ENCODE results near the gene HSD11B1L.
A peak's percentile ranks its signal among the peaks of the same experiment; 100 is the strongest.
"Not testable (repeated sequence)": the region's sequence is repeated elsewhere in the genome, so short reads cannot be mapped to it uniquely, and the experiment has no call there.

Gene HSD11B1L

DNA sequence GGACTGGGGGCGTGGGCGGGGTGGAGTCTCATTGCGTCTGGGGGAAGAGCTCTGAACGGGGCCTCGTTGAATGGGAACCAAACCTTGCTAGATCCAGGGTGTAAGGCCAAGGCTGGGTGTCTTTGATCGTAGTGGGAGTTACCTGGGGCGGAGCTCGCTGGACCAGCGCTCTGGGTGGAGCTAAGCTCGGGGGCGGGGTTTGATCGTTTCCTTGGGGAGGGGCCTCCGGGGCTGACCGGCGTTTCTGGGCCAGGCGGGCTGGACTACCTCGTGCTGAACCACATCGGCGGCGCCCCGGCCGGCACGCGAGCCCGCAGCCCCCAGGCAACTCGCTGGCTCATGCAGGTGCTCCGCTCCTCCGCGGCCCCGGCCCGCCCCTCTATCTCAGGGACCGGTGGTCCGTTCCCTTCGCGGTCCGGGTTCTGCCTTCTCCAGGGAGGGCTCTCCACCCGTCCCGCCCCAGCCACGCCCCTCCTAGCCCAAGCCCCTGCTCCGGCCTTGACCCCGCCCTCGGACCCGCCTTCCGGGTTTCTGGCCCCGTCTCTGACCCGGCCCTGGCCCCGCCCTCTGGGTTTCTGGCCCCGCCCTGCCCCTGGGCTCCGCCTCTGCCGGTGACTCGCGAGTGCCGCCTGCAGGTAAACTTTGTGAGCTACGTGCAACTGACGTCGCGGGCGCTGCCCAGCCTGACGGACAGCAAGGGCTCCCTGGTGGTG, 6.0 kb downstream of the HSD11B1L start:
- DNase-seq (ENCODE audit: low spot score): peak; percentile 81

DNA sequence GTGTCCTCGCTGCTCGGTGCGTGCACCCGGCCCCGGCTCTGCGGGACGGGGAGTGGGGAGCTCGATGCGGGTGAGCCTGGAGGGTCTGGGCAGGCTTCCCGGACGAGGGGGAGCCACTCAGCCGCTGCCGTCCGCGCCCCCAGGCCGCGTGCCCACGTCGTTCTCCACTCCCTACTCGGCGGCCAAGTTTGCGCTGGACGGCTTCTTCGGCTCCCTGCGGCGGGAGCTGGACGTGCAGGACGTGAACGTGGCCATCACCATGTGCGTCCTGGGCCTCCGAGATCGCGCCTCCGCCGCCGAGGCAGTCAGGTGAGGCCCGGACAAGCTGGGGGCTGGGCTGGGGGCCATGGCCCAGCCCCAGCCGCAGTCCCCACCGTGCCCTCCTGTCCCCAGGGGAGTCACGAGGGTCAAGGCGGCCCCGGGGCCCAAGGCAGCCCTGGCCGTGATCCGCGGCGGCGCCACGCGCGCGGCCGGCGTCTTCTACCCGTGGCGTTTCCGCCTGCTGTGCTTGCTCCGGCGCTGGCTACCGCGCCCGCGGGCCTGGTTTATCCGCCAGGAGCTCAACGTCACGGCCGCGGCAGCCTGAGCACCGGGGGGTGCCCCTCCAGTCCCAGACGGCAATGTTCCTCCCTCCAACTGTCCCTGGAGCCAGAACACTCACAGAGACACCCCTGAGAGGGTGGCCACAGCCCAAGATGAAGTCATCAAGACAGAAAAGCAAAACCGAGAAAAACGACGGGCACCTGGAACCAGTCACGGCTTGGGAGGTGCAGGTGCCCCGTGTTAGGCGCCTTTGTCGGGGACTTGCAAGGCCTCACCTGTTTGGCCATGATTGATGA, 6.8 kb downstream of the HSD11B1L start:
- DNase-seq (ENCODE audit: low spot score): no peak

DNA sequence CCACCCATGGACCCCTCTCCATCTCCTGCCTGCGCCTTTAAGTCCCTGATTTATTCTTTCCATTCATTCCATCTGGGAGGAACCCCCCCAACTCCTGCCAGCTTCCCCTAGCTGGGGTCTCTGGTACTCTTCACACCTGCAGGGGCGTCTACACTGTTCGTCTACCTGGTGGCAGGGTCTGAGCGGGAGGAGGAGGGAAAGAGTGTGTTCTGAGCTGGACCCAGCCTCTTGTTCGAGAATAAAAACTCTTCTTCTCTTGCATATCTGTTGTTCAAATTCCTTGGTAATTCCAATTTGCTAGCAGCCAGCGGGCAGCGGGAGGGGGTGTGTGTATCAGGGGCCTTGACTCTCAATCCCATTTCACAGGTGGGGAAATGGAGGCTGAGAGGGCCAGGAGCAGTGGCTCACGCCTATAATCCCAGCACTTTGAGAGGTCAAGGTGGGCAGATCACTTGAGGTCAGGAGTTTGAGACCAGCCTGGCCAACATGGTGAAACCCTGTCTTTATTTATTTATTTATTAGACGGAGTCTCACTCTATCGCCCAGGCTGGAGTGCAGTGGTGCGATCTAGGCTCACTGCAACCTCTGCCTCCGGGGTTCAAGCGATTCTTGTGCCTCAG, 7.5 kb downstream of the HSD11B1L start:
- not testable (repeated sequence) for DNase-seq (ENCODE audit: low spot score)

DNA sequence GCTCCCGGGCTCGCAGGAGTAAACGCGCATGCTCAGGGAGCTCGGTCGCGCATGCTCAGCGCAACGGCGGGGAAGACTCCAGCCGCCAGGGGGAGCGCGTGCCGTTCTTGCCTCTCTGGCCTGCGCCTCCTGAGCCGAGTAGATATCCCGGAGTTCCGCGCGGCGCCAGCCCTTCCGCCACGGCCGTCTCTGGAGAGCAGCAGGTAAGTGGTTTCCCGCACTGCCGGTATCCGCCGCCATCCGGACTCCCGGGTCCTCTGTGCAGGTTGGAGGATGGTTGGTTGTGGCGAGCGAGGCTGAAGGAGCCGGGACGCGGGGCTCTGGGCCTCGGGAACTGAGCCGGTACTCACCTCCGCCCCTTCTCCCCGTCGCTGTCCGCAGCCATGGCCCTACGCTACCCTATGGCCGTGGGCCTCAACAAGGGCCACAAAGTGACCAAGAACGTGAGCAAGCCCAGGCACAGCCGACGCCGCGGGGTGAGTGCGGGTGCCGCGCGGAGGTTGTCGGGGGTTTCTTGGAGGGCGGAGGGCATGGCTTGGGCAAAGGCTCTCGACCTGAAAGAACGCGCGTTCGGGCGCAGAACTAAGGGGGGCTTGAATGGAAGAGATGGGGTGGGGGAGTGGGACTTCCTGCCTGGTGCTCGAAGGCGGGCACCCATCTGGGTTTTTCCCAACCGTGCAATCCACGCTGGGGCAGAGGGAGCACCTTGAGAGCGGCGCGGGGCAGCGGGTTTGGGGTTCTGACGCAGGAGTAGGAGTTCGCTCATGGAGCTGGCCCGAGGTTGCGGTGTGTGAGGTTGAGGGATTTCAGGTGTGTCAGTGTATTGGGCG, 9.5 kb downstream of the HSD11B1L start, which contains the start of gene RPL36:
TSS of gene RPL36 (plus strand) at position 171 of the 830 bp plus-strand sequence. CDS start at position 384, 213 bp downstream.
- DNase-seq (ENCODE audit: low spot score): peak; percentile 95

DNA sequence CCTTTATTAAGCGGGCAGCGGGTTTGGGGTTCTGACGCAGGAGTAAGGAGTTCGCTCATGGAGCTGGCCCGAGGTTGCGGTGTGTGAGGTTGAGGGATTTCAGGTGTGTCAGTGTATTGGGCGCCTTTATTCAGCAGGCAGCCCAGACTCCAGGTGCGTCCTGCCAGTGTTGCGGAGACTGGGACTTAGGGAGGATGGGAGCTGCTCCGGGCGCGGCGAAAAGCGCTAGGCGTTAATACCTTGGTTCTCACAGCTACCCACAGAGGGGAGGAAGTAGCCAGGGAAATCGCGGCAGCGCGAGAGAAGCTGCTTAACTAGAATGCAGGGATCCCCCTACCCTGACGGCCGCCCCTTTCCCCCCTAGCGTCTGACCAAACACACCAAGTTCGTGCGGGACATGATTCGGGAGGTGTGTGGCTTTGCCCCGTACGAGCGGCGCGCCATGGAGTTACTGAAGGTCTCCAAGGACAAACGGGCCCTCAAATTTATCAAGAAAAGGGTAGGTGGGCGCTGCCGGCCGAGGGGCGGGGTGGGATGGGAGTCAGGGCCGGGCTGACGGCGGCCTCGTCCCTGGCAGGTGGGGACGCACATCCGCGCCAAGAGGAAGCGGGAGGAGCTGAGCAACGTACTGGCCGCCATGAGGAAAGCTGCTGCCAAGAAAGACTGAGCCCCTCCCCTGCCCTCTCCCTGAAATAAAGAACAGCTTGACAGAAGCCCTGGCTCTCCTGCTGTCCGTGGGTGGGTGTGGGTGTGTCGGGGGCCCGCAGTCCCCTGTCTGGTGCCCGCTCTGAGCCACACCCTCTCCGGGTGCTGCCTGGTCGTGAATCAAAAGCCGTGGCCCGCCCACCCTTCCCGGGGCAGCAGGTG, 10.4 kb downstream of the HSD11B1L start:
- DNase-seq (ENCODE audit: low spot score): no peak

DNA sequence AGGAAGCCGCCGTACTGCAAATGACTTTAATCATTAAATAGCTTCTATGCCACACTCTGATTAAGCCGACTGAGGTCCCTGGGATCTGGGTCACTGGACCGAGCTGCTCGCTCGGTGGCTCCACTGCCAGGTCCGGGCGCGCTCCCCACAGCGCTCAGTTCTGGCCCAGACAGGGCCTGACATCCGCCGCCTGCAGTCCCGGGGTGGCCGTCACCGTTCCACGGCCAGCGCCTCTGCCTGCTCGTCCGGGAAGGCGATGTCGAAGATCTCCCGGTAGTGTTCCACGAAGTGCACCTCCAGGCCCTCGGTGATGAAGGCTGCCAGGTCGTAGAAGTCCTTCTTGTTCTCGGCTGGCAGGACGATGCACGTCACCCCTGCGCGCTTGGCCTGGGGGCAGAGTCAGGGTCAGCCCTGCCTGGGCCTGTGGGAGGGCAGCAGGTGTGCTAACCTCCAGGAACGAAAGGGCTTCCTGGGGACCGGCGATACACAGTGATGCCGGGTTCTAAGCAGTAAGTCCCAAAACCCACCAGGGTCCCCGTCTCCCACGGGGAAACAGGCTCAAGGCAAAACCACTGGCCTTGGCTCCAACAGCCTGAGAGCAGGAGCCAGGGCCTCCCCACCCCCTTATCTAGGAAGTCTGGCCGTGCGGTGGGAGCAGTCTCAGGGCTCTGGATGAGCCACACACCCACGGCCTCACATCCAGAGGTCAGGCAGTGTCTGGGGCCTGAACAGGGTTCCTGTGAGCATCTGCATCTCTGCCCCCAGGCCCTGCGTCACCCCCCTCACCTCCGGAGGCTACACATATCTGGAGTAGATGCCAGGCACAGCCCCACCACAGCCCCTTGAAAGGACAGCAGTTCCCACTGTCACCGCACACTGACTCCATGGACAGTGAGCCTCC, 11.2 kb downstream of the HSD11B1L start:
- DNase-seq (ENCODE audit: low spot score): no peak

DNA sequence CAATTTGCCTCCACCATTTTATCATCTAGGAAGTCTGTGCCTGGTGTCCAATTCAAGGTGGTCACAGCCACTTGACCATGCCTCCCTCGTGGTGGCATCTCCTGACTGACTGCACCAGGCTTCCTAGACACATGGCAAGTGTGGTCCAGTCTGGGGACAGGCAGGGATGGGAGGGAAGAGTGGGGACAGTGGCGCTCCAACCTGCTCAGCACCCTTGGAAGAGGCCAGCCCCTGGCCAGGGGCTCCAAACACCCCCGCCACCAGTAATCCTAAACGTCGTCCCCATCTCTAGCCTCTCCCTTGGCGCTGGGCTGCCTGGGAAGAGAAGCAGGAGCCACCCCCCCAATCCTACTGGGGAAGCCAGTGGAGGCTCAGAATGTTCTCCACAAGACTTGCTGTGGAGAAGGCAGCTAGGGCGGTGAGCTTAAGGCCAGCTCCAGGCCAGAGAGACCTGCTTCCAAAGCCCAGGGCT, 11.9 kb downstream of the HSD11B1L start:
- DNase-seq (ENCODE audit: low spot score): no peak

DNA sequence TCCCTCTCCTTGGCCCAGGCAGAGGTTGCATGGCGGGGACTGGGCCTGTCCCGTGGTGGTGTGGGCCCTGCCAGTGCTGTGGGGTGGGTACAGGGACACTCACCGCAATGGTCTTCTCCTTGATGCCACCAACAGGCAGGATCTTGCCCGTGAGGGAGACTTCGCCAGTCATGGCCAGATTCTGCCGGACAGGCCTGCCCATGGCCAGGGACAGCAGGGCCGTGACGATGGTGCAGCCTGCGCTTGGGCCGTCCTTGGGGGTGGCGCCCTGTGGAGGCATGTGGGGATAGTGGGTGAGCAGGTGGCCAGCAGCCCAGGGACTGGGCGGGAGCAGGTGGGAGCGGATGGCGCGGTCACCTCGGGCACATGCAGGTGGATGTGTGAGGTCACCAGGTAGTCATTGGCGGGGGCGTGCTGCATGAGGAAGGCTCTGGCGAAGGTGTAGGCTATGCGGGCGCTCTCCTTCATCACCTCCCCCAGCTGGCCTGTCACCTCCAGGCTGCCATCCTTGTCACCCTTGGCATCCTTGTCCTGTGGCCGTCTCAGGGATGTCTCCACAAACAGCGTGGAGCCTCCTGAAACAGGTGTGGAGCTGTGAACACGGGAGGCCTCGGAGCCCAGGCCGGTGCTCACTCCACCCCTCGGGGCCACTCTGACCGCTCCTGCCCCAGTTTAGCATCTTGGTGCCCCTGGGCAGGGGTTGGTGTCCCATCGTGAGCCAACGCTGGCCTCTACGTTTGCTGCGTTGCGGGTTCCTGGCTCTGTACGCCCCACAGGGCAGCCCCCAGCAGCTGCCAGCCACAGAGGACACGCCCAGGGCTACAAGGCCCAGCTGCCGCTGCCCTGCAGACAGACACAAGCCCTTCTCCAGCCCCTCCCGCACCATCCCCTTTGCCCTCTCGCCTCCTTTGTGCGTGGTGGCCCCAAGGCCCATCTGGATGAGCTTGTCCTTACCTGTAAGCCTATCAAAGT, 12.7 kb downstream of the HSD11B1L start:
- DNase-seq (ENCODE audit: low spot score): no peak

DNA sequence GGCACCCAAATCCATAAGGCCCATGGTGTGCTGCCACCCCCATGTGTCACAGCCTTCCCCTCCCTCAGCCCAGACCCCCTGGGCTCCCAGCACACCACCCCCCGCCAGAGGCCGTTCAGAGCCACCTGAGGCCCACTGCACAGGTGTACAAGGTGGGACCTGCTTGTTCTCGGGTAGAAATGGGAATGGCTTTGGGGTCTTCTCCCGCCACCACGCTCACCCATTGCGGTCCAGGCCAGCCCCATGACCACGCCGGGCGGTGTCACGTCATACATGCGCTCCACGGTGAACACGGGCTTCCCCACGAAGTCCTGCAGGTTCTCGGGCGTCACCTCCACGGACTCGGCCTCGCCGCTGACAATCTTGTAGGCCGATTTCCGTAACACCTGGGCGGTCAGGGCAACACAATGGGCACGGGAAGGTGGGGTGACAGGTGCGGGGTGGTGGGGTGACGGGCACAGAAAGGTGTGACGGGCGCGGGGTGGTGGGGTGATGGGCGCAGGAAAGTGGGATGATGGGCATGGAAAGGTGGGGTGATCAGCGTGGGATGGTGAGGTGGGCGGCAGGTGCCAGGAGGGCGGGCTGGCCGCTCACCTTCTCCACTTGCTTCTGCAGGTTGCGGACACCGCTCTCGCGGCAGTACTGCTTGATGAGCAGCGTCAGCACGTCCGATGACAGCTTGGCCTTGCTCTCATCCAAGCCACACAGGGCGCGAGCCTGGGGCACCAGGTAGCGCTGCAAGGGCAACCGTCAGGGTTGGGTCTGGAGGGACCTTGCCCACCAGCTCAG, 13.5 kb downstream of the HSD11B1L start:
- no peak for DNase-seq (ENCODE audit: low spot score)

DNA sequence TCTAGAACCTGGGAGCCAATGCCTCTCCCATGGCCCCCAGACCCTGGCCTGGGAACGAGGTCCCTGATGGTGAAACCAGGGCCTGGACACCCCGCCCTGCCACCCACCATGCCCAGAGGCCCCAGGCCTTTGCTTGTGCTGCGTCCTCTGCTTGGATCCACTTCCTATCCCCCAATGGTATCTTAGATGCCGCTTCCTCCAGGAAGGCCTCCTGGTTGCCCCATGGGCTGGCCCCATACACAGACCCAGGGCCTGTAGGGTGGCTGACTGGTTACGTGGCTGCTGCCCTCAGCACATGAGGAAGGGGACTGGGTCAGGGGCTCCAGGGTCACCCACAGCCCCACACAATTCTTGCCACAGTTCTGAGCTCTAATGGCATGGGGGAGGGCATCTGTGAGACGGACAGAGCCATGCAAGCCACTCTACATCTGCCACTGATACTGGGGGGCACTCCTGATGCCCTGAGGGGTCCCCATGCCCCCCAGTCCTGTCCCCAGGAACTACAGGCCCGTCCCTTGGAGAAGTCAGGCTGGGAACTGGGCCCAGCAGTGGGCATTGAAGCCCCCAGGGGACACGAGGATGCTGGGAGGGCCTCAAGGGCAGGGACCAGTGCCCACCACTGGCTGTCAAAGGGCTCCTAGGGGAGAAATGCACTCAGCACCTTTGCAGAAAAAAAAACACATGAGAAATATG, 14.3 kb downstream of the HSD11B1L start:
- DNase-seq (ENCODE audit: low spot score): no peak

DNA sequence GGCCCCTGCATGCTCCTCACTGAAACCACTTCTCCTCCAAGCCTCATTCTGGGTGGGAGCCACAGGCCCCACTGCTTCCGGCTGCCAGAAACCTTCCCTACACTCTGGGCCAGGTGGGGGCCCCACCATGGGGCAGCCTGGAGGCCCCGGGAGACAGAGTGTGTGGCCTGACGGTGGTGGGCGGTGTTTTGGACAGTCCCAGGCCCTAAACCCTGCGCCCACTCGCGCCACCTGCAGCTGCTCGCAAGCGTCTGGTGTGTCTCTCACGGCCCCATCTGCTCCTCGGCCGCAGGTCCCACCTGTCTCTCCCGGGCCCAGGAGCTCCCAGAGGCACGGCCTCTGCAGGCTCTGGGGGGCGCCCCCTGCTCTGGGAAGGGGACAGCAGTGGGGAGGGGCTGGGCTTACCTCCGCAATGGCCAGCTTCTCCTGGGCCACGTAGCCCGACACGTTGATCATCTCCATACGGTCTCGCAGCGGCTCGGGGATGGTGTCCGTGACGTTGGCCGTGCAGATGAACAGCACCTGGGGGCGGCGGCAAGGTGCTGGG, 14.9 kb downstream of the HSD11B1L start:
- DNase-seq (ENCODE audit: low spot score): no peak

DNA sequence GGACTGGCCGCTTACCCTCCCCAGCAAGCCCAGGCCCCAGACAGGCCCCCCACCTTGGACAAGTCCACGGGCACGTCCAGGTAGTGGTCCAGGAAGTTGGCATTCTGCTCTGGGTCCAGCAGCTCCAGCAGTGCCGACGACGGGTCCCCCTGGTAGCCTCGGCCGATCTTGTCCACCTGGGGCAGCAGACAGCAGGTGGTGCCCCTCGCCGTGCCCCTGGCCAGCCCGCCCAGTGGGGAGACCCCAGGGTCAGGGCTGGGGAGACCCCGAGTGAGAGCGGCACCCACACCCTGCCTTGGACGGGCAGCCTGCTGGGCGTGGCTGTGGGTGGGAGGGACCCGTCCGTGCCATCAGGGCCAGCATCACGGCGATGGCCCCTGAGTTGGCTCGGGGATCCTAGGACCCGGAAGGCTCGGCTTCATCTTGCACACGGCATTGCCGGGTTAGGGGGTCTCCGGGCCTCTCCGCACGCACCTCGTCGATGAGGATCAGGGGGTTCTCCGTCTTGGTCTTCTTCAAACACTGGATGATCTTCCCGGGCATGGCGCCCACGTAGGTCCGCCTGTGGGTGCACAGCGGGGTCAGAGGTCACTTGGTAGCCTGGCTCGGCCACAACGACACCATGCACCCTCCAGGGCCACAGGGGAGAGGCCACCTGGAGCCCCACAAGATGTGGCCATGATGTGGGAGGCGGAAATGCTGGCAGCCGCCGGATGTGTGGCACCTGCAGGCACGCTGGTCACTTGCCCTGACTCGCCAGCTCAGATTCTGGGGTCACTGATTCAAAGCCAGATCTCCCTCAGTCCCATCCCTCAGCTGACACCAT, 15.6 kb downstream of the HSD11B1L start:
- no peak for DNase-seq (ENCODE audit: low spot score)

DNA sequence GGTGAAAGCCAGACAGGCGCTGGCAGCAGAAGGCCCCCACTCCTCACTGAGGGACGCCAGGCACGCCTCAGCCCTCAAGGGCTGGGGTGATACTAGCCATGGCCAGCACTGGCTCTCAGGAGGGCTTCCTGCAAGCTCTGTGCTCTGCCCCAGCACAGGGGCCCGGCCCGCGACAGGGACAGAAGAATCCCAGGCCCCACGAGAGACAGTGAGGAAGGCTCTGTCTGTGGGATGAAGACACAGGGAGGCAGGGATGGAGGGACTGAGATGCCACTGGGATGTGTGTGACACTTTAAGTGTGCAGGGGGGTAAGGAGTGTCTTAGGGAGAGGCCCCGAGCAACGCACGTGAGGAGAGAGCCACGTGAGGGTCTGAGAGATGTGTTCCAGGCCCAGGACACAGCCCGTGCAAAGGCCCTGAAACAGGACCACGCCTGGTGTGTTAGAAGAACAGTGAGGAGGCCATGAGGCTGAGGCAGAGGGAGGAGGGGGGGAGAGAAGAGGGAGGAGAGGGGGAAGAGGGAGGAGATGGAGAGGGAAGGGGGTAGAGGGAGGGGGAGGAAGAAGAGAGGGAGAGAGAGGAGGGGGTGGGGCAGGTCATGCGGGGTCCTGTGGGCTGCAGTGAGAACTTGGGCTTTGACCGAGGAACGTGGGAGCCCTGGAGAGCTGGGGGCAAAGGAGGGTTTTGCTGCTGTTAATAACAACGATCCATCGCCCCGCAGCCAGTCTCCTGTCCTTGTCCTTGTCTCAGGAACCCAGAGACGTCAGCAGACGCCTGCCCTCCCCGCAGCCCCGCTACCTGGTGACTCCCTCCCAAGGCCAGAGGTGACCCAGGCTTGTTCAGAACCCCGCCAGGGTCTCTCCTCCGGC, 16.4 kb downstream of the HSD11B1L start:
- no peak for DNase-seq (ENCODE audit: low spot score)

DNA sequence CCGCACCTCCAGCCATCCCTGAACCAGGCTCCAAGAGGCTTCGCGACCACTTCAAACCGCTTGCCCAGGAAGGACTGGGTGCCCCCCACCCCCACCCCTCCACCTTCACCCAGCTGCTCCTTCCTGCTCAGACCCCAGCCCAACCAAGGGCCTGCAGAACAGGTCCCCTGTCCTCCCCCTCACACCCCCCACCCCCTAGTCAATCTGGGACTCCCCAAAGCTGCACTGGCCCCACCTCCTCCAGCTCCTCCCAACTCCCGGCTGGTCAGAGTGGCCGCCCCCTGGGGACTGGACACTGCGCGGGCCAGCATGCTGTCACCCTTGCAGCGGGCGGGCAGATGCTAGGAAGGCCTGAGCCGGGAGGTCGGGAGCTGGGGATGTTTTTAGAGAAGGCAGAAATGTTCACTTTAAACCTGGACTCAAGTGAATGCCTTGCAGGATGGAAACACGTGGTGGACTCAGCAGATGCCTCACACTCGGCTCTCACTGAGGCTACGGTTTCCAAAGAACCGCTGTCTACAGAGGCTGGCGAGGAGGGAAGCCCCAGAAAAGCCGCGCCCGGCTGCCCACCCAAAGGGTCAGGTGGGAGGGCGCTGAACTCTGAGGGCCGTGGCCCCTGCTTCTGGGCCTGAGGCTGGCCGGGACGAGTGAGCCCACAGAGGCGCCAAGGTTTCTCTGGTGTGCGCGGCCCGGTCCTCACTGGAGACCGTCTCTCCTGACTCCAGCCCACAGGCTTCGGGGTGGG, 17.2 kb downstream of the HSD11B1L start:
- no peak for DNase-seq (ENCODE audit: low spot score)
